Measurements from ENCODE around the gene APBB1IP.

Gene APBB1IP

GRCh38 chr10:26430641-26431163, 7.4 kb upstream of the APBB1IP start:
- no peak for FAIRE-seq
- no peak for DNase-seq (ENCODE audit: insufficient read length, low spot score)
- no peak for TF ChIP-seq POLR2A (IDR thresholded peaks at IDR 0.05; ENCODE audit: low read depth, low read length)

GRCh38 chr10:26432938-26433337, 5.2 kb upstream of the APBB1IP start:
- no peak for FAIRE-seq

GRCh38 chr10:26435852-26436251, 2.3 kb upstream of the APBB1IP start:
- DNase-seq (ENCODE audit: insufficient read length, low spot score) (no peak), FAIRE-seq (no peak)
- TF ChIP-seq POLR2A (IDR thresholded peaks at IDR 0.05; ENCODE audit: low read depth, low read length), result no peak

More at GRCh38 chr10:26432938-26433337, 5.2 kb upstream of the APBB1IP start:
- no peak for DNase-seq (ENCODE audit: insufficient read length, low spot score)
- TF ChIP-seq POLR2A (IDR thresholded peaks at IDR 0.05; ENCODE audit: low read depth, low read length), result no peak

GRCh38 chr10:26436848-26437247, 1.3 kb upstream of the APBB1IP start:
- TF ChIP-seq POLR2A (IDR thresholded peaks at IDR 0.05; ENCODE audit: low read depth, low read length), result no peak
- DNase-seq (ENCODE audit: insufficient read length, low spot score), result no peak
- no peak for FAIRE-seq

- no peak for TF ChIP-seq POLR2A (IDR thresholded peaks at IDR 0.05; ENCODE audit: low read depth, low read length)
- FAIRE-seq (no peak), DNase-seq (ENCODE audit: insufficient read length, low spot score) (no peak)
Measured at GRCh38 chr10:26438534-26439341, 597 bp downstream of the APBB1IP start.

- no peak for TF ChIP-seq POLR2A (IDR thresholded peaks at IDR 0.05; ENCODE audit: low read depth, low read length)
- DNase-seq (ENCODE audit: insufficient read length, low spot score) (no peak), FAIRE-seq (no peak)
Measured at GRCh38 chr10:26439406-26440087, 1.4 kb downstream of the APBB1IP start.

- TF ChIP-seq POLR2A (IDR thresholded peaks at IDR 0.05; ENCODE audit: low read depth, low read length), result no peak
- DNase-seq (ENCODE audit: insufficient read length, low spot score) (no peak), FAIRE-seq (no peak)
Measured at GRCh38 chr10:26440088-26440470, 1.9 kb downstream of the APBB1IP start.

- FAIRE-seq, result peak; percentile 82
- no peak for TF ChIP-seq POLR2A (IDR thresholded peaks at IDR 0.05; ENCODE audit: low read depth, low read length)
- DNase-seq (ENCODE audit: insufficient read length, low spot score), result peak; percentile 19
Measured at GRCh38 chr10:26441491-26442214, 3.5 kb downstream of the APBB1IP start.

GRCh38 chr10:26445411-26446031, 7.4 kb downstream of the APBB1IP start:
- FAIRE-seq (no peak), DNase-seq (ENCODE audit: insufficient read length, low spot score) (no peak)
- no peak for TF ChIP-seq POLR2A (IDR thresholded peaks at IDR 0.05; ENCODE audit: low read depth, low read length)

- FAIRE-seq (no peak), DNase-seq (ENCODE audit: insufficient read length, low spot score) (no peak)
- no peak for TF ChIP-seq POLR2A (IDR thresholded peaks at IDR 0.05; ENCODE audit: low read depth, low read length)
Measured at GRCh38 chr10:26446258-26446657, 8.1 kb downstream of the APBB1IP start.

- no peak for DNase-seq (ENCODE audit: insufficient read length, low spot score)
- TF ChIP-seq POLR2A (IDR thresholded peaks at IDR 0.05; ENCODE audit: low read depth, low read length), result no peak
- no peak for FAIRE-seq
Measured at GRCh38 chr10:26448292-26448691, 10.2 kb downstream of the APBB1IP start.

GRCh38 chr10:26448706-26449435, 10.7 kb downstream of the APBB1IP start:
- FAIRE-seq, result peak; percentile 65
- TF ChIP-seq POLR2A (IDR thresholded peaks at IDR 0.05; ENCODE audit: low read depth, low read length), result no peak
- no peak for DNase-seq (ENCODE audit: insufficient read length, low spot score)

GRCh38 chr10:26449726-26450125, 11.6 kb downstream of the APBB1IP start:
- TF ChIP-seq POLR2A (IDR thresholded peaks at IDR 0.05; ENCODE audit: low read depth, low read length), result no peak
- DNase-seq (ENCODE audit: insufficient read length, low spot score) (no peak), FAIRE-seq (no peak)
